ENCODE measurements around the gene PIH1D1. TPM values are rescaled to one million over a fixed set of nuclear protein-coding genes. Genes with fewer than 3 reads are reported as not detected.

PIH1D1 gene
- total RNA-seq, 1 donor from 2014 or later, result 54.6 TPM

DNA sequence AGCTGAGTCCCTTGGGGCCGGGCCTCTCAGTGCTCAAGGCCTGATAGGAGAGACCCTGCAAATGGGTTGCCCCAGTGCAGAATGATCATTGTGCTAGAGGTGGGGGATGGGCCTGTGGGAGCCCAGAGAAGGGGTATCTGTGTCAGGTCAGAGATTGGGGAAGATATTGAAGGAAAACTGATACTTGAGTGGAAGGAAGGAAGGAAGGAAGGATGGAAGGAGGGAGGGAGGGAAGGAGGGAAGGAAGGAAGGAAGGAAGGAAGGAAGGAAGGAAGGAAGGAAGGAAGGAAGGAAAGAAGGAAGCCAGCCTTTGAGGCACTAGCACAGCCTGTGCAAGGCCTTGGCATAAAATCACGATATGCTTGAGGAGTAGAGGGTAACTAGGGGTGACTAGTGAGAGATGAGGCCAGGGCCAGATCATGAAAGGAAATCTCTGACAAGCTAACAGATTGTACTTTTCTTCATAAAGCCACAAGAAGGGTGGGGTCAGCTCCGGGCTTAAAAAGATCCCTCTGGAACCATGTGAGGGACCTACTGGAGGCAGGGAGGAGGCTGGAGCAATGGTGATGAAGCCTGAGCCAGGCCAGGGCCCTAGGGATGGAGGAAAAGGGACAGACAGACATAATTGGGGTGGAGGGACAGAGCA, 39.8 kb downstream of the PIH1D1 start:
- Mint-ChIP-seq H3K36me3 (ENCODE audit: low read depth) (no peaks in the 10 kb centered on the region), H3K4me1 (ENCODE audit: low read depth) (no peaks in the 10 kb centered on the region), H3K27ac (ENCODE audit: unreplicated experiment) (no peak overlapping the region), H3K27me3 (ENCODE audit: low read depth) (peaks cover 7% of the 10 kb centered on the region), H3K4me3 (ENCODE audit: unreplicated experiment) (no peak overlapping the region), H3K9me3 (ENCODE audit: low read depth) (no peaks in the 10 kb centered on the region)
- TF ChIP-seq, protein P1, sequence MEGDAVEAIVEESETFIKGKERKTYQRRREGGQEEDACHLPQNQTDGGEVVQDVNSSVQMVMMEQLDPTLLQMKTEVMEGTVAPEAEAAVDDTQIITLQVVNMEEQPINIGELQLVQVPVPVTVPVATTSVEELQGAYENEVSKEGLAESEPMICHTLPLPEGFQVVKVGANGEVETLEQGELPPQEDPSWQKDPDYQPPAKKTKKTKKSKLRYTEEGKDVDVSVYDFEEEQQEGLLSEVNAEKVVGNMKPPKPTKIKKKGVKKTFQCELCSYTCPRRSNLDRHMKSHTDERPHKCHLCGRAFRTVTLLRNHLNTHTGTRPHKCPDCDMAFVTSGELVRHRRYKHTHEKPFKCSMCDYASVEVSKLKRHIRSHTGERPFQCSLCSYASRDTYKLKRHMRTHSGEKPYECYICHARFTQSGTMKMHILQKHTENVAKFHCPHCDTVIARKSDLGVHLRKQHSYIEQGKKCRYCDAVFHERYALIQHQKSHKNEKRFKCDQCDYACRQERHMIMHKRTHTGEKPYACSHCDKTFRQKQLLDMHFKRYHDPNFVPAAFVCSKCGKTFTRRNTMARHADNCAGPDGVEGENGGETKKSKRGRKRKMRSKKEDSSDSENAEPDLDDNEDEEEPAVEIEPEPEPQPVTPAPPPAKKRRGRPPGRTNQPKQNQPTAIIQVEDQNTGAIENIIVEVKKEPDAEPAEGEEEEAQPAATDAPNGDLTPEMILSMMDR (IDR thresholded peaks at IDR 0.05), result no peak
- DNase-seq (ENCODE audit: low spot score), result no peak

DNA sequence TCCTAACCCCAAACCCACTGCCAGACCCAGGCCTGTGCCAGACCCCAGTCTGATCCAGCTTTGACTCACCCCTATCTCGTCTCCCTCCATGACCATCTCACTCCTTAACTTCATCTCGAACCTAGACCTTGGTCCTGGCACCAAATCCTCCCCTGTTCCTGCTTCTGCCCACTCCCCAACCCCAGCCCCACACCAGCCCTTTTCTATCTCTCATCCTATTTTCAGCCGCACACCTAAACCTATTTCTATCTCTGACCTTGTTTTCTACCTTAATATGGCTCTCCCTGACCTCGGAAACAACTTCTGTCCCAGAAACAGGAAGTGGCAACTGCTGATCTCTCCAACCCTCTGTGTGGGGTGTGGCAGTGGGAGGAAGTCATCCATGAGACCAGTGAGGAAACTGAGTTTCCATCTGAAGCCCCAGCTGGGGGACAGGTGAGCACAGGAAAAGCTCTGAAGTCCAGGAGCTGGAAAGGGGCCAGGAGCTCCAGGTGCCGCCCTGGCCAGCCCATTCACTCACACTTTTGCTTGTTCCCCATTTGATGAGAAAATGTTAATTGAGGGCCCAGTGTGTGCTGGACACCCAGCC, 42.1 kb downstream of the PIH1D1 start:
- Mint-ChIP-seq H3K4me3 (ENCODE audit: unreplicated experiment) (no peak overlapping the region), H3K4me1 (ENCODE audit: low read depth) (no peaks in the 10 kb centered on the region), H3K27ac (ENCODE audit: unreplicated experiment) (no peak overlapping the region), H3K36me3 (ENCODE audit: low read depth) (no peaks in the 10 kb centered on the region), H3K9me3 (ENCODE audit: low read depth) (no peaks in the 10 kb centered on the region), H3K27me3 (ENCODE audit: low read depth) (peaks cover 3% of the 10 kb centered on the region)
- TF ChIP-seq, protein P1 (IDR thresholded peaks at IDR 0.05), result no peak
- DNase-seq (ENCODE audit: low spot score), result no peak

DNA sequence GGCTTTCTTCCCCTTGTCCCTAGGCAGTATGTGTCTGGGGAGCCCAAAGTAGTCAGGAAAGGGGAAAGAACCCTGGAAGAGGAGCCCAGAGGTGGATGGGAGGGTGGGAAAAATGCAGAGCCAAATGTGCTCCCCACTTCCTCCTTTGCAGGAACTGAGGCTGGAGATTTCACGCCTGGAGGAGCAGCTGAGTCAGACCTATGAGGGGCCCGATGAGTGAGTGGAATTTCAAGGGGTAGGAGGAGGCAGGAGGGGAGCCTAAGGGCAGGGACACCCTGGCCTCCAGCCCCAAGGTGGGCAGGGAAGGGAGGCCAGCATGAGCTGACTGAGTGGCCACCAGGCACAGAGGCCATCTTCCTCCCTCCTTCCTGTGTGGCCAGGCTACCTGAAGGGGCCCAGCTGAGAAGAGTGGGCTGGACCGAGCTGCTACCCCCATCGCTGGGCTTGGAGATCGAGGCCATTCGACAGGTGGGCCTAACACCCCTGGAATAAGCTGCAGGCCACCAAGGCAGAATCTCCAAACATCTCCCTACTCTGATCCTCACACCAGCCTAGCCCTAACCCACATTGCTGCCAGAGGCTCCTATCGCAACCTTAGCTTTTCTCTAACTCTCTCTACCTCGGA, 42.7 kb downstream of the PIH1D1 start:
- peaks cover under 1% of the 10 kb centered on the region for H3K4me1 Mint-ChIP-seq (ENCODE audit: low read depth)
- H3K9me3 Mint-ChIP-seq (ENCODE audit: low read depth), result no peaks in the 10 kb centered on the region
- no peak overlapping the region for H3K4me3 Mint-ChIP-seq (ENCODE audit: unreplicated experiment)
- no peak for DNase-seq (ENCODE audit: low spot score)
- peaks cover 3% of the 10 kb centered on the region for H3K27me3 Mint-ChIP-seq (ENCODE audit: low read depth)
- no peaks in the 10 kb centered on the region for H3K36me3 Mint-ChIP-seq (ENCODE audit: low read depth)
- TF ChIP-seq, protein P1 (IDR thresholded peaks at IDR 0.05), result no peak
- H3K27ac Mint-ChIP-seq (ENCODE audit: unreplicated experiment), result no peak overlapping the region

DNA sequence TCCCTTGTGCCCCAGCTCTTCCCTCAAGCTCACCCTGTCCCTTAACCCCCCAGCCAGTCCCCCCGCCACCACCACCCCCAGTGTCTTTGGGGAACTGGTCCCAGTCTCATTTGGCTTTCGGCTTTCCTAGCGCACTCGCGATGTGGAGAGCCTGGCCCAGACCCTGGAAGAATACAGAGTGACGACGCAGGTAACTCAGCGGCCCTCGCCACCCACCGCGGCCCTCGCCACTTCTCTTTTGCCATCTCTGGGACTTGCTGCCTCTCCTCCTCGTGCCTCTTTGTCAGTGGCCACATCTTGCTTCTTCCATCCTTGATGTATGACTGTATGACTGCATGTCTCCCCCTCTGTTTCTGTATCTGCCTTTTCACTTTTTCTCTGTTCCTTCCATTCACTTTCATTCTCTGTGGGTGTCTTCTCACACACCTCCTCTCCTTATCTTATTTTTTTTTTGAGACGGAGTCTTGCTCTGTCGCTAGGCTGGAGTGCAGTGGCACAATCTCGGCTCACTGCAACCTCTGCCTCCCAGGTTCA, 44.1 kb downstream of the PIH1D1 start:
- Mint-ChIP-seq H3K4me1 (ENCODE audit: low read depth) (peaks cover 7% of the 10 kb centered on the region), H3K36me3 (ENCODE audit: low read depth) (no peaks in the 10 kb centered on the region), H3K27ac (ENCODE audit: unreplicated experiment) (no peak overlapping the region), H3K27me3 (ENCODE audit: low read depth) (peaks cover 3% of the 10 kb centered on the region), H3K4me3 (ENCODE audit: unreplicated experiment) (no peak overlapping the region), H3K9me3 (ENCODE audit: low read depth) (no peaks in the 10 kb centered on the region)
- TF ChIP-seq, protein P1 (IDR thresholded peaks at IDR 0.05), result no peak
- DNase-seq (ENCODE audit: low spot score), result no peak

DNA sequence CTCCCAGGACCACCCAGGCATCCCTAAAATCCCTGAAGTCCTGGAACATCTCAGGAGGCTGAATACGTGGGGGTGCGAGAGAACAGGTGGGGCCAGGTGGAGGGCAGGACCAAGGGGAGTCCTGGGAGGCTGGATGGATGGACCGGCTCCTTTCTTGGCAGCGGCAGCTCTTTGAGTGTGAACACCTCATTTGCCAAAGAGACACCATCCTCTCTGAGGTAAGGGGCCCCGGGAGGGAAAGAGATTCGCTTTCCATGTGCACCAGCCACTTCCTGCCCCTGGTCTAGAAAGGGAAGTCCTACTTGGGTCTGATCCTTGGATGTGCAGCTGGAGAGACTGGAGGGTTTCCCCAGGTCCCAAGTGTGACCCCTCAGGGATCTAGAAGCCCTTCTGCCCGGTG, 44.5 kb downstream of the PIH1D1 start:
- DNase-seq (ENCODE audit: low spot score), result no peak
- Mint-ChIP-seq H3K9me3 (ENCODE audit: low read depth) (no peaks in the 10 kb centered on the region), H3K4me1 (ENCODE audit: low read depth) (peaks cover 7% of the 10 kb centered on the region), H3K27ac (ENCODE audit: unreplicated experiment) (no peak overlapping the region), H3K36me3 (ENCODE audit: low read depth) (no peaks in the 10 kb centered on the region), H3K27me3 (ENCODE audit: low read depth) (peaks cover 2% of the 10 kb centered on the region), H3K4me3 (ENCODE audit: unreplicated experiment) (no peak overlapping the region)
- TF ChIP-seq, protein P1 (IDR thresholded peaks at IDR 0.05), result no peak

Data from chondrocyte (in vitro differentiated cells).